Mucosa of rectum (tissue), 2 donors: ENCODE results near the gene HIVEP2.
"Not testable (repeated sequence)": the region's sequence is repeated elsewhere in the genome, so short reads cannot be mapped to it uniquely, and the experiment has no call there.

Source experiments
- H3K27ac ChIP-seq, 2 donors: one replicate each; pipeline ENCODE4 v1.7.0; 2013; ENCODE audit warnings: inconsistent platforms in 2 of 2, low read depth in 2 of 2, low read length in 2 of 2
- H3K27me3 ChIP-seq, 2 donors: one replicate each; pipeline ENCODE4 v1.7.0; 2013; ENCODE audit warnings: low read length in 2 of 2; ENCODE audit not compliant: control insufficient read depth in 2 of 2, insufficient read depth in 2 of 2
- H3K36me3 ChIP-seq, 2 donors: one replicate each; pipeline ENCODE4 v1.7.0; 2013; ENCODE audit warnings: low read length in 2 of 2; ENCODE audit not compliant: control insufficient read depth in 2 of 2, insufficient read depth in 2 of 2
- H3K4me1 ChIP-seq, 2 donors: one replicate each; pipeline ENCODE4 v1.7.0; 2013; ENCODE audit warnings: low read length in 2 of 2, mild to moderate bottlenecking in 1 of 2; ENCODE audit not compliant: control insufficient read depth in 2 of 2, insufficient read depth in 2 of 2
- H3K4me3 ChIP-seq, 2 donors: one replicate each; pipeline ENCODE4 v1.7.0; 2013; ENCODE audit warnings: low read length in 2 of 2
- H3K9ac ChIP-seq, 2 donors: one replicate each; pipeline ENCODE4 v1.7.0; 2013; ENCODE audit warnings: low read length in 2 of 2, low read depth in 1 of 2, mild to moderate bottlenecking in 1 of 2
- H3K9me3 ChIP-seq, 2 donors: one replicate each; pipeline ENCODE4 v1.7.0; 2013; ENCODE audit warnings: low read length in 2 of 2; ENCODE audit not compliant: control insufficient read depth in 2 of 2
- donor health status: healthy.
- donor health status: Normal muscosa, but diverticular disease.

Gene HIVEP2, protein sequence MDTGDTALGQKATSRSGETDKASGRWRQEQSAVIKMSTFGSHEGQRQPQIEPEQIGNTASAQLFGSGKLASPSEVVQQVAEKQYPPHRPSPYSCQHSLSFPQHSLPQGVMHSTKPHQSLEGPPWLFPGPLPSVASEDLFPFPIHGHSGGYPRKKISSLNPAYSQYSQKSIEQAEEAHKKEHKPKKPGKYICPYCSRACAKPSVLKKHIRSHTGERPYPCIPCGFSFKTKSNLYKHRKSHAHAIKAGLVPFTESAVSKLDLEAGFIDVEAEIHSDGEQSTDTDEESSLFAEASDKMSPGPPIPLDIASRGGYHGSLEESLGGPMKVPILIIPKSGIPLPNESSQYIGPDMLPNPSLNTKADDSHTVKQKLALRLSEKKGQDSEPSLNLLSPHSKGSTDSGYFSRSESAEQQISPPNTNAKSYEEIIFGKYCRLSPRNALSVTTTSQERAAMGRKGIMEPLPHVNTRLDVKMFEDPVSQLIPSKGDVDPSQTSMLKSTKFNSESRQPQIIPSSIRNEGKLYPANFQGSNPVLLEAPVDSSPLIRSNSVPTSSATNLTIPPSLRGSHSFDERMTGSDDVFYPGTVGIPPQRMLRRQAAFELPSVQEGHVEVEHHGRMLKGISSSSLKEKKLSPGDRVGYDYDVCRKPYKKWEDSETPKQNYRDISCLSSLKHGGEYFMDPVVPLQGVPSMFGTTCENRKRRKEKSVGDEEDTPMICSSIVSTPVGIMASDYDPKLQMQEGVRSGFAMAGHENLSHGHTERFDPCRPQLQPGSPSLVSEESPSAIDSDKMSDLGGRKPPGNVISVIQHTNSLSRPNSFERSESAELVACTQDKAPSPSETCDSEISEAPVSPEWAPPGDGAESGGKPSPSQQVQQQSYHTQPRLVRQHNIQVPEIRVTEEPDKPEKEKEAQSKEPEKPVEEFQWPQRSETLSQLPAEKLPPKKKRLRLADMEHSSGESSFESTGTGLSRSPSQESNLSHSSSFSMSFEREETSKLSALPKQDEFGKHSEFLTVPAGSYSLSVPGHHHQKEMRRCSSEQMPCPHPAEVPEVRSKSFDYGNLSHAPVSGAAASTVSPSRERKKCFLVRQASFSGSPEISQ (N-terminal part only)

DNA sequence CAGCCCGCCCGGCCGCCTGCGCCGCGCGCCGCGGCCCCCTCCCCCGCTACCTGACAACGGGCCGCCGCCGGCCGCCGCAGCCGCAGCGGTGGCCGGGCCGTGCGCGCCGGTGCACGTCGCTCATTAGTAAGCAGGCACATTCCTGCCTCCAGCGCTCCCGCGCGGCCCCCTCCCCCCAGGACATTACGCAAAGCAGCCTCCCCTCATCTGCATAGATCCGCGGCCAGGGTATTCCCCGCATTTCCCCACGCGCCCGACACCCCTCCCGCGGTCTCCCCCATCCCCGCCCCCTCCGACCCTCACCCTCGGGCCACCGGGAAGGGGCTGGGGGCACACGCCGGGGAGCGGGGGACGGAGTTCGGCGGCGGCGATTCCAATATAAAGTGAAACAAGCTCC, at the start of gene HIVEP2:
TSS of gene HIVEP2 (minus strand) at position 128 of the 397 bp plus-strand sequence. CDS start 170,438 bp downstream, outside the sequence.
- Histone ChIP-seq H3K27me3 (no peaks in the 10 kb centered on the region), H3K4me1 (peaks cover 12 to 16% of the 10 kb centered on the region in 2 donors), H3K9ac (peak within 1 kb of the TSS; percentile 96), H3K9me3 (no peaks in the 10 kb centered on the region), H3K4me3 (peak within 1 kb of the TSS; percentile 92 to 94), H3K27ac (peak within 1 kb of the TSS; percentile 96 to 99), H3K36me3 (no peaks in the 10 kb centered on the region)

DNA sequence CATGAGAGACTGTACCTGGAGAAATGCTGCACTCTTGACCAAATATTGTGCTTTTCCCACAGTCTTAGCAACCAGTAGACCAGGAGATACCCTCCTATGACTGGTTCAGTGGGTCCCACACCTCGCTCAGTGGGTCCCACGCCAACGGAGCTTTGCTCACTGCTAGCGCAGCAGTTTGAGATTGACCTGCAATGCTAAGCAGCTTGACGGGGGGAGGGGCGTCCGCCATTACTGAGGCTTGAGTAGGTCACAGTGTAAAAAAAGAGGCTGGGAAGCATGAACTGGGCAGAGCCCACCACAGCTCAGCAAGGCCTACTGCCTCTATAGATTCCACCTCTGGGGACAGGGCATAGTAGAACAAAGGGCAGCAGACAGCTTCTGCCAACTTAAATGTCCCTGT, 49.0 kb upstream of the HIVEP2 start:
- H3K36me3 ChIP-seq, result no peaks in the 10 kb centered on the region
- no peak overlapping the region for H3K27ac ChIP-seq
- H3K27me3 ChIP-seq, result no peaks in the 10 kb centered on the region
- no peaks in the 10 kb centered on the region for H3K4me1 ChIP-seq
- H3K9me3 ChIP-seq, result no peaks in the 10 kb centered on the region
- no peak overlapping the region for H3K9ac ChIP-seq
- H3K4me3 ChIP-seq, result no peak overlapping the region

DNA sequence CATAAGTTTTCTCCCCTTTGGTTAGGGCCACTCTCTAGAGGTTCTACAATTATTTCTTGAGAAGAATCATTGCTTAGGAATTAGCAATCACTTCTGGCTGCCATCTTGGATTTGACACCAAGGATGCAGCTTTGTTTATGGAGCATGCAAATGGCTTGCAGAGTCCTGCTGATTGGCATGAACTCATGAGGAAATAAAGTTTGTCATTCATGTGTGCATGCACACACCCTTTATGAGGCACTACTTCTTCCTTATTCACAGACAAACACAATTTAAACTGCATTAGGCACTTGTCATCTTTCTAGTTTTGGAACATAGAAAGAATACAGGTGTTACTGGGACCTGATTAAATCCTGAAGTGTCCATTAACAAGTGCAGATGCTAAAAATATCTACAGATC, 42.5 kb upstream of the HIVEP2 start:
- Histone ChIP-seq H3K9me3 (no peaks in the 10 kb centered on the region), H3K4me3 (no peak overlapping the region), H3K4me1 (no peaks in the 10 kb centered on the region), H3K27me3 (no peaks in the 10 kb centered on the region), H3K9ac (no peak overlapping the region), H3K36me3 (no peaks in the 10 kb centered on the region), H3K27ac (no peak overlapping the region)

DNA sequence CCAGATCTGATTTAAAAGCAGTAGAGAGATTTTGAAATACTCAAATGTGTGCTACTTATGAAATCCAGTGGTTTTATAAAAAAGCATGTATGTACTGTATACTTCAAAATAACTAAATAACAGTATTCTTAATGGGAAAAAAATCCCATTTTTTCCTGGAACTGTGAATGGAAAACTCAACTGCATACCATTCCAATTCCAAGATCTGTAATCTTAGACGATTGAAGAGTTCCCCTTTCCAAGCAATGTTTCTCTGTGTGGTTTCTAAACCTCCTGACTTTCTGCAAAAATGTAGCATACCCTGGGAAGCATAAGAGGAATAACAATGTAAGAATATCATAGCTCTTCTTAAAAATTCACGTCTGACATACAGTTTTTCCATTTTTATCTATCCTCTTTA, 40.3 kb upstream of the HIVEP2 start:
- no peaks in the 10 kb centered on the region for H3K9me3 ChIP-seq
- H3K9ac ChIP-seq, result no peak overlapping the region
- H3K4me1 ChIP-seq, result no peaks in the 10 kb centered on the region
- no peaks in the 10 kb centered on the region for H3K36me3 ChIP-seq
- H3K27me3 ChIP-seq, result no peaks in the 10 kb centered on the region
- H3K4me3 ChIP-seq, result no peak overlapping the region
- no peak overlapping the region for H3K27ac ChIP-seq

DNA sequence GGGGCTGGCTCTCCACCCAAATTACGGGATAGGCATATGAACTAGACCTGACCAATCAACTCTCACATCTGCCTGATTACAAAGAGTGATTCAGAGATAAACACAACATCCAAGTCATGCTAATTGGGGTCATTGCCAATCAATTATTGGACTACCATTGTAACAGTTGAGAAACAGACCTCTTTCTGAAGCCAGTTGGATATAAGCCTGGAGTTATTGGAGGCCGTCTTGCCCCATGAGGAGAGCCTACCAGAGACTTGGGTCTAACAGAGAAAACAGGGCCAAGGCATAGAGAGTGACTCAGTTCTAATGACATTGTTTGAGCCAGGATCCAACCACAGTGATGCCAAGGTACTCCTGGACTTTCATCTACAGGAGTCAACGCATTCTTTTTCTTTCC, 39.4 kb upstream of the HIVEP2 start:
- no peaks in the 10 kb centered on the region for H3K9me3 ChIP-seq
- H3K4me1 ChIP-seq, result no peaks in the 10 kb centered on the region
- no peak overlapping the region for H3K4me3 ChIP-seq
- H3K9ac ChIP-seq, result no peak overlapping the region
- H3K27me3 ChIP-seq, result no peaks in the 10 kb centered on the region
- H3K27ac ChIP-seq, result no peak overlapping the region
- H3K36me3 ChIP-seq, result no peaks in the 10 kb centered on the region

DNA sequence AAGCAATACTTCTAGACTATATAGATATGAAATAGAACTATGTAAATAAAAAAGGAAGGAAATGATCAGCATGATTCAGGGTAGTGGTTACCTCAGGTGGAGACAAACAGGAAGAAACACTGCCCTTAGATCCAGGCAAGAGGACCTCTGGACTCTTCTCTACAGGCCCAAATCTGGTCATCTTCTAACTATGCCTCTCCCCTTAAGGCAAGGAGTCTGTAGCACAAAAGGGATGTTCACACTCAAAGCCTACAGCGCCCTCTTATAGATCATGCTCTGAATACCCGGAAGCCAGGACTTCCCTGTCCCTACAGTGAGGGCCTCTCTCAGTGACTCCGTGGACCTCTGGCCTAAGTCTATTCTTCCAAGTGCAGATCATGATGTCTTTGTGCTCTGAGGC, 30.4 kb upstream of the HIVEP2 start:
- H3K4me1 ChIP-seq, result no peaks in the 10 kb centered on the region
- no peaks in the 10 kb centered on the region for H3K9me3 ChIP-seq
- no peaks in the 10 kb centered on the region for H3K27me3 ChIP-seq
- H3K4me3 ChIP-seq, result no peak overlapping the region
- no peak overlapping the region for H3K27ac ChIP-seq
- no peaks in the 10 kb centered on the region for H3K36me3 ChIP-seq
- no peak overlapping the region for H3K9ac ChIP-seq

DNA sequence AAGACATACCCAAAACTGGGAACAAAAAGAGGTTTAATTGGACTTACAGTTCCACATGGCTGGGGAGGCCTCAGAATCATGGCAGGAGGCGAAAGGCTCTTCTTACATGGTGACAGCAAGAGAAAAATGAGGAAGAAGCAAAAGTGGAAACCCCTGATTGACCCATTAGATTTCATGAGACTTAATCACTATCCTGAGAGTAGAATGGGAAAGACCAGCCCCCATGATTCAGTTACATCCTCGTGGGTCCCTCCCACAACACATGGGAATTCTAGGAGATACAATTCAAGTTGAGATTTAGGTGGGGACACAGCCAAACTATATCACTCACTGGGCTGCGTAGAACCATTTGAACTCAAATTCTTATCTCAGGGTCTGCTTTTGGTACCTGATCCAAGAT, 26.0 kb upstream of the HIVEP2 start:
- not testable (repeated sequence) for H3K4me1 ChIP-seq, H3K9ac ChIP-seq, H3K4me3 ChIP-seq, H3K27me3 ChIP-seq, H3K27ac ChIP-seq, H3K36me3 ChIP-seq, H3K9me3 ChIP-seq

DNA sequence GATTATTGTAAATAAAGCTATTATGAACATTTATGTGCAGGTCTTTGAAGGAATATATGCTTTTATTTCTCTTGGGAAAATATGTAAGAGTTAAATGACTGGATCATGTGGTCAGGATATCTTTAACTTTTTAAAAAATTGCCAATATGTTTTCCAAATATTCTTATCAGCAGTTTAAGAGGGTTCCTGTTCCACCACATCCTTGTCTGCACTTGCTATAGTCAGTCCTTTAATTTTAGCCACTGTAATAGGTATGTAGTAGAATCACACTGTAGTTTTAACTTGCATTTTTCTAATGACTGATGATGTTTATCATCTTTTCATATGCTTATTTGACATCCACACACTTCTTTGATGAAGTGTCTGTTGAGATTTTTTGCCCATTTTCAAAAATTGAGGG, 23.6 kb upstream of the HIVEP2 start:
- H3K36me3 ChIP-seq, result no peaks in the 10 kb centered on the region
- no peak overlapping the region for H3K4me3 ChIP-seq
- H3K9me3 ChIP-seq, result no peaks in the 10 kb centered on the region
- no peak overlapping the region for H3K9ac ChIP-seq
- H3K4me1 ChIP-seq, result no peaks in the 10 kb centered on the region
- H3K27me3 ChIP-seq, result no peaks in the 10 kb centered on the region
- H3K27ac ChIP-seq, result no peak overlapping the region

DNA sequence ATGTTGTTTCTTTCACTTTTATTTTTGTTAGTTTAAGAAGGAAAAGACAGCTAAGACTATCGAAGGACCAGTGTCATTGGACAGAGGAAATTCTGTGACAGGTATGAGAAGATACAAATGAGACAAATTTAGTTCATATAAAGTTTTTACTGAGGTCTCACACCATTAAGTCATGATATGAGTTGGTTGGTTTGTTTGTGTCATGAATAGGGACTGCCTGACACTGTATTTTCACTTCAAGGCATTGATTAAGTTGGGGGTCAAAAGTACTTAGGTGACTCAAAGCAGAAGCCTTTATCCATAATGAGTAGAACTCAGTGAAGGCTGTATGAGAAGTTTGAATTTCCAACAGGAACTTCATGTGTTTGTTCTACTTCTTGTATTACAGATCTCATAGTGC, 21.3 kb upstream of the HIVEP2 start:
- H3K9ac ChIP-seq, result no peak overlapping the region
- H3K27me3 ChIP-seq, result no peaks in the 10 kb centered on the region
- no peaks in the 10 kb centered on the region for H3K9me3 ChIP-seq
- H3K36me3 ChIP-seq, result no peaks in the 10 kb centered on the region
- no peaks in the 10 kb centered on the region for H3K4me1 ChIP-seq
- H3K4me3 ChIP-seq, result no peak overlapping the region
- no peak overlapping the region for H3K27ac ChIP-seq

DNA sequence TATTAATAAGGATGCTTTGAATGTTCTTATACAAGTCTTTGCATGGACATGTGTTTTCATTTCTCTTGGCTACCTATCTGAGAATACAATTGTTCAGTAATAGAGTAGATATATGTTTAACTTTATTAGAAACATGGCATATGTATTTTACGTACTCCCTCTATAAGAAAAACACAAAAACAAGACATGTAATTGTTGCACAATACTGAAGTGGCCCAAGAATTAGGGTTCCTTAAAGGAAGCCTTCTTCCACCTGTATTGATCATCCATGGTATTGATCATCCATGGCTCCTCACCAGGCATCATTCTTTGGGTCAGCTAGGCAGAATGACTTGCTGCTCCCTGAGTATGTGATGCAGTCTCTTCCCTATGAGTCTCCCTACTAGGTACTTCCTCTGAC, 20.2 kb upstream of the HIVEP2 start:
- H3K36me3 ChIP-seq, result no peaks in the 10 kb centered on the region
- no peaks in the 10 kb centered on the region for H3K9me3 ChIP-seq
- H3K4me3 ChIP-seq, result no peak overlapping the region
- H3K4me1 ChIP-seq, result no peaks in the 10 kb centered on the region
- H3K27ac ChIP-seq, result no peak overlapping the region
- H3K9ac ChIP-seq, result no peak overlapping the region
- no peaks in the 10 kb centered on the region for H3K27me3 ChIP-seq
